ENCODE data around the gene C10orf143. TPM values are rescaled to one million over a fixed set of nuclear protein-coding genes. Genes with fewer than 3 reads are reported as not detected.
A peak's percentile ranks its signal among the peaks of the same experiment; 100 is the strongest.
"Not testable (repeated sequence)": the region's sequence is repeated elsewhere in the genome, so short reads cannot be mapped to it uniquely, and the experiment has no call there.

The C10orf143 gene
- total RNA-seq, 1 experiment from 2014 or later = 1.6 TPM

- TF ChIP-seq ZMAT4 (CRISPR knock-in tag; IDR thresholded peaks at IDR 0.05) = no peak
- no peak for TF ChIP-seq KAT7 (CRISPR knock-in tag; IDR thresholded peaks at IDR 0.05; ENCODE audit: borderline replicate concordance)
- TF ChIP-seq ETV6 (CRISPR knock-in tag; IDR thresholded peaks at IDR 0.05) = no peak; the same call in 1 of the 2 replicates
- TF ChIP-seq SOX15 (CRISPR knock-in tag; IDR thresholded peaks at IDR 0.05) = no peak
- TF ChIP-seq ZNF532 (CRISPR knock-in tag; IDR thresholded peaks at IDR 0.05; ENCODE audit: borderline replicate concordance) = no peak
- no peak for TF ChIP-seq ZBTB43 (CRISPR knock-in tag; IDR thresholded peaks at IDR 0.05)
- 0 out of 2 replicates have a peak, but pooled peaks have one; percentile 8 for TF ChIP-seq TEAD4 (CRISPR knock-in tag; IDR thresholded peaks at IDR 0.05)
- 0 out of 2 replicates have a peak, but pooled peaks have one; percentile 35 for TF ChIP-seq SMAD3 (CRISPR knock-in tag; IDR thresholded peaks at IDR 0.05; ENCODE audit: borderline replicate concordance)
Measured at GRCh38 chr10:130109796-130110245, 809 bp downstream of the C10orf143 start (continued).

- peaks cover 7% of the 10 kb centered on the region; the same call in 1 of the 2 replicates for H3K27me3 Mint-ChIP-seq (ENCODE audit: low read depth)
- peak overlapping the region; percentile 94 for H3K4me3 Mint-ChIP-seq
- ATAC-seq = no peak
- TF ChIP-seq ZNF425 (CRISPR knock-in tag; conservative IDR thresholded peaks at IDR 0.05) (no peak), CTCF (IDR thresholded peaks at IDR 0.05) (no peak), EMX1 (CRISPR knock-in tag; IDR thresholded peaks at IDR 0.05) (no peak)
- POLR2A ChIA-PET = interaction anchor here (0.7 to 2.9 kb wide), 4 partner anchors 29 to 1982 kb away, joined by 4 to 48 read pairs (median 4); partner anchors contain the start of gene GLRX3
- DNase-seq (ENCODE audit: low spot score) = no peak
- CTCF ChIA-PET = interaction anchor here (0.6 to 3.2 kb wide), 27 partner anchors 8 to 258 kb away, joined by 3 to 64 read pairs (median 8); partner anchors contain the start of gene GLRX3
- H3K36me3 Mint-ChIP-seq = peaks cover 13% of the 10 kb centered on the region
- H3K27ac Mint-ChIP-seq = peak overlapping the region; percentile 24
- H3K9me3 Mint-ChIP-seq = peaks cover 10% of the 10 kb centered on the region
- H3K4me1 Mint-ChIP-seq = peaks cover 29% of the 10 kb centered on the region
Measured at GRCh38 chr10:130108934-130109604, 1.6 kb downstream of the C10orf143 start.

- peaks cover 10% of the 10 kb centered on the region for H3K9me3 Mint-ChIP-seq
- H3K27ac Mint-ChIP-seq; H3K4me3 Mint-ChIP-seq; ATAC-seq; H3K27me3 Mint-ChIP-seq (ENCODE audit: low read depth); CTCF ChIA-PET; POLR2A ChIA-PET; DNase-seq (ENCODE audit: low spot score): not testable (repeated sequence)
- H3K4me1 Mint-ChIP-seq = peaks cover 29% of the 10 kb centered on the region
- H3K36me3 Mint-ChIP-seq = peaks cover 11% of the 10 kb centered on the region
Measured at GRCh38 chr10:130108146-130108545, 2.5 kb downstream of the C10orf143 start.

All from WTC11 (cell line).